ENCODE data around the gene ATOSB. TPM values are rescaled to one million over a fixed set of nuclear protein-coding genes. Genes with fewer than 3 reads are reported as not detected.
A peak's percentile ranks its signal among the peaks of the same experiment; 100 is the strongest.

The ATOSB gene
- total RNA-seq, 3 donors from 2014 or later: 32.3 to 35.0 (median 32.9) TPM

DNA sequence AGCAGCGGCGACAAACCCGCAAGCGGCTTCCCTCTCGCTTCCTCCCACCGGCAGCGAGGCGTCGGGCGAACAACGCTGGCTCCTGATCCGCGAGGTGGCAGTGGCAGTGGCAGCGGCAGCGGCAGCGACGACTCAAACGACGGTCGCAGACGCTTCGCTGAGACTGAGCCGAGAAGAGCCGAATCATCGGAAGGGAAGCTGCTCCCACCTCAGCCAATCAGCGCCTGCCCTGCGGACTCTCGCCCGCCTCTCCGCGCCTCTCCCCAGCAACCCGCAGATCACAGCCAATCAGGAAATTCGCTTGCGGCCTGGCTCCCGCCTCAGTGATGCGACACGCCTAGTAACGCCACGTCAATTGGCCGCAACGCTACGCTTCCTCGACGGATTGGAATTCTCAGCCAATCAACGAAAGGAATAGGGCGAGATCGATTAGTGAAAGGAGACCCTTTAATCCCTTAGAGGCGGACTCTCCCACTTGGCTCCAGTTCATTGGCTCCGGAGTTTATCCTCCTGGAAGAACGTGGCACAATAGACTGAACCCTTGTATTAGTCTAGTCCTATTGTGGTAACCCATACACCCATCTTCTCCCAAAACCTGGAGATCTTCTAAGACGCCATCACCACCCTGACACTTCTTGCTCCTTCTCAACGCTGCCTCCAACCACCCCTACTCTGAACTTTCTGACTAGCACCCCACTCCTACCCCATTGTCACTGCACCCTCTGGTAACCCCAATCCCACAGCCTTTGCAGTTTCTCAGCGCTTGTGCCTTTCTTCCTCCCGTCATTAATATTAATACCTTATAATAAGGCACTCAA, 43.0 kb downstream of the ATOSB start, which contains the start of gene VCP:
TSS of gene VCP (minus strand) at position 165 of the 818 bp plus-strand sequence. CDS start 272 bp downstream, outside the sequence.
- Histone ChIP-seq H3K4me3 (peak within 1 kb of the TSS; percentile 100), H3K36me3 (ENCODE audit: low read depth) (no peaks in the 10 kb centered on the region)
- intact Hi-C loops (cut with DNase I, micrococcal nuclease): no loop called here

DNA sequence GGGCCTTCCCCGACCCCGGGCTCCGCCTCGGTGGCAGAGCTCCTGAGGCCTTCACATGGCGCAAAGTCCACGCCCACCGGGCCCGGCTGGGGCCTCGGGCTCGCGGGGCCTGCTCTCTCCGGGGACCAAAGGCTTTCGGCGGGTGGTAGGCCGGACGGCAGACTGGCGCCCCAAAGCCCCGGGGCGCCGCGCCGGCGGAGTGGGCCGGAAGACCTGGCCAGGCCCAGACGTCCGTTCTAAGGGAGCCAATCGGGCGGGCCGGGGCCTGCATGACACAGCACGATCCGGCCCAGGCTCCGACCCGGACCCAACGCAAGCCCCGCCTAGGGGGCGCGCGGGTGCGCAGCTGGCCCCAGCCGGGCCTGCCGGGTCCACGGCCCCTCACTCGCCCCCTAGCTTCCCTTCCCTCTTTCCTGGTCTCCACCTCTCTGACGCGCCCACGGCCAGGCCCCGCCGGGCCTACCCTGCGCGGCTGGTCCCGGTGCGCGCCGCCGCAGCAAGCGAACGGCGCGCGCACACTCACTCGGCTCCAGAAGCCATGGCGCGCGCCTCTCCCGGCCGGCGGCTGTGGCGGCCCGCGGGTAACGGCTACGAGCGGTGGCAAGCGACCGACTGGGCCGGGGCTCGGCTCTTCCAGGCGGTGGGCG, 43.7 kb downstream of the ATOSB start:
- Histone ChIP-seq H3K9me3 (no peaks in the 10 kb centered on the region), H3K4me3 (peak overlapping the region; percentile 100), H3K36me3 (ENCODE audit: low read depth) (no peaks in the 10 kb centered on the region), H3K4me1 (ENCODE audit: low read depth) (peaks cover 20% of the 10 kb centered on the region)
- peak; percentile 84 to 91 (median 87) for DNase-seq
- TF ChIP-seq, protein P1, sequence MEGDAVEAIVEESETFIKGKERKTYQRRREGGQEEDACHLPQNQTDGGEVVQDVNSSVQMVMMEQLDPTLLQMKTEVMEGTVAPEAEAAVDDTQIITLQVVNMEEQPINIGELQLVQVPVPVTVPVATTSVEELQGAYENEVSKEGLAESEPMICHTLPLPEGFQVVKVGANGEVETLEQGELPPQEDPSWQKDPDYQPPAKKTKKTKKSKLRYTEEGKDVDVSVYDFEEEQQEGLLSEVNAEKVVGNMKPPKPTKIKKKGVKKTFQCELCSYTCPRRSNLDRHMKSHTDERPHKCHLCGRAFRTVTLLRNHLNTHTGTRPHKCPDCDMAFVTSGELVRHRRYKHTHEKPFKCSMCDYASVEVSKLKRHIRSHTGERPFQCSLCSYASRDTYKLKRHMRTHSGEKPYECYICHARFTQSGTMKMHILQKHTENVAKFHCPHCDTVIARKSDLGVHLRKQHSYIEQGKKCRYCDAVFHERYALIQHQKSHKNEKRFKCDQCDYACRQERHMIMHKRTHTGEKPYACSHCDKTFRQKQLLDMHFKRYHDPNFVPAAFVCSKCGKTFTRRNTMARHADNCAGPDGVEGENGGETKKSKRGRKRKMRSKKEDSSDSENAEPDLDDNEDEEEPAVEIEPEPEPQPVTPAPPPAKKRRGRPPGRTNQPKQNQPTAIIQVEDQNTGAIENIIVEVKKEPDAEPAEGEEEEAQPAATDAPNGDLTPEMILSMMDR (IDR thresholded peaks at IDR 0.05): no peak
- ATAC-seq: peak; percentile 81
- intact Hi-C loops (cut with DNase I, micrococcal nuclease): no loop called here

More for the DNA sequence above, 43.0 kb downstream of the ATOSB start, which contains the start of gene VCP:
- Histone ChIP-seq H3K4me1 (ENCODE audit: low read depth) (peaks cover 20% of the 10 kb centered on the region), H3K9me3 (no peaks in the 10 kb centered on the region)
- TF ChIP-seq, protein P1 (IDR thresholded peaks at IDR 0.05): no peak
- peak; percentile 96 to 99 (median 97) for DNase-seq
- ATAC-seq: peak; percentile 95

DNA sequence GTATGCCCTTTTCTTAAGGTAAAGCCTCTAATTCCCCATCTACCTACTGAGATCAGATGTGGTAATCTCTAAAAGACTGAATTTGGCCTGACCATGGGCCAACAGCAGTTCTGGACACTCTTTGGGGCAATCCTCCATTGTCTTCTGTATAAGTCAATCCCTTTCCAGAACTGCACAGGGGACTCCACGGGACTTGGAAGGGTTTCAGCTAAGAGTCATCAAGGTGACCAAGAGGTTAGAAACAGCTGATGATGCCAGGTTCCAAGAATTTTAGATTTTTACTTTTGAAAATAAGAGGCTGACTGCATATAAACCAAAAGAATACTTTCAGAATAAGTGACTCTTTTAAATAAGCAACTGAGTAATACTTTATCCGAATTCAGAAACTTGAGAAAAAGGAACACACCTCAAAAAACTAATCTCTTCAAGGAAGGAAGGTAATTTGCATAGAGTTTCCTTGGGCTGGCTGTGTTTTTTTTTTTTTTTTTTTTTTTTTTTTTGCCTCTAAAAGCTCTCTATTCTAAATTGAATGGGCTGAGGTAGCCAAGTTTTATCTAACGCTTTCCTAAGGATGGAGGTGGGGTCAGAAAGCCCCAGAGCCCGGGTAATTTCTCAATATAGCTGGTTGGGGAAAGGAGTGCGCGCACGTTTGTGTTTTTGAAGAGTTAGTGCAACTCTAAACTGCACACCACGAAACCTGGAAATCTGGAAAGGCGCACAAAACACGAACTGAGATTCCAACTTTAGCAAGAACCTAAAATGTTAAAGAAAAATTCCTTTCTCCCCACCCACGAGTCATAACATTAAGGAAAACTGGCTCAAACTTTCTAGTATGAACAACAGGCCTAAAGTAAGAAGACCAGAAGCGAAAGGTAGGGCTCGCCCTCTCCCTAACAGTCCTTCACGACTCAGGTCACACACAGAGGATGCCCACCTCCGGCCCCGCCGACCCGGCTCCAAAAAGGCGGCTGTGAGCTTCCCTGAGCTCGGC, 44.5 kb downstream of the ATOSB start:
- Histone ChIP-seq H3K9me3 (no peaks in the 10 kb centered on the region), H3K4me1 (ENCODE audit: low read depth) (peaks cover 20% of the 10 kb centered on the region), H3K4me3 (peak overlapping the region; percentile 100), H3K36me3 (ENCODE audit: low read depth) (no peaks in the 10 kb centered on the region)
- DNase-seq: no peak
- no peak for ATAC-seq
- intact Hi-C loops (cut with DNase I, micrococcal nuclease): no loop called here
- TF ChIP-seq, protein P1 (IDR thresholded peaks at IDR 0.05): no peak

DNA sequence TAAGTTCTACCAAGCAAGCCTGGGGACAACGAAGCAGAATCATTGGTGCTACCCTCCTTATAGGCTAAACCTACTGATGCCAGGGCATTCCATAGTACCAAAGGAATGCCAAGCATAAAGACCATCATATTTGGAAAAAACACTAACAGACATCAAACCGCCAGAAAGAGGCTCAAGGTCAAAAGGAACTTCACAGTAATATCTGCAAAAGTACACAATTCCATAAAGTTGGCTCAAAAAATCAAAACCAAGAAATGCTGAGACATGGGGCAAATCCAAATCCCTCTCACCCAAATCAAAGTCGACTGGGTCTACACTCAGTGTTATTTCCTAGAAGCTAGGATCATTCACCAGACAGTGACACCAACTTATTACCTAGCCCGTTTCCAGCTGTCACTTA, 46.6 kb downstream of the ATOSB start:
- TF ChIP-seq, protein P1 (IDR thresholded peaks at IDR 0.05): no peak
- ATAC-seq (no peak), DNase-seq (no peak)
- Histone ChIP-seq H3K9me3 (no peaks in the 10 kb centered on the region), H3K36me3 (ENCODE audit: low read depth) (peaks cover 8% of the 10 kb centered on the region), H3K4me3 (no peak overlapping the region), H3K4me1 (ENCODE audit: low read depth) (peaks cover 20% of the 10 kb centered on the region)
- intact Hi-C loops (cut with DNase I, micrococcal nuclease): no loop called here

DNA sequence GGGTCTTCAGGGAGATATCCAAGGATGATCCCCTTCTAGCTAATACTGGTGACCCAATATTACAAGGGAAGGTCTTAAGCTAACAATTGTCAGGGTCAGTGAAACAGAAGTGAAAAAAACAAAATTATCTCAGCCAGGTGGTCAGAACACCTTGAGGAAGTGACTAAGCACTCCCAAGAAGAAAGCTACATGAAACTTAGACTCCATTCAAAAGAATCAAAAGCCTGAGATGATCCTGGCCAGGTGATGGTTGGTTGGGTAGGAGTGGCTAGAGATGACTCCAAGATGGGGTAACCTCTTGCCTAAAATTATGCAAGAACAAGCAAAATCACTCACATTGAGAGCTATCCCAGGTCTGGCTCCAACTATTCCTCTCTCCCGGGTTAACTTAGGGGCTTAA, 48.6 kb downstream of the ATOSB start:
- intact Hi-C loops (cut with DNase I, micrococcal nuclease): no loop called here
- peaks cover 27% of the 10 kb centered on the region for H3K36me3 ChIP-seq (ENCODE audit: low read depth)
- DNase-seq (no peak), ATAC-seq (no peak)
- no peaks in the 10 kb centered on the region for H3K9me3 ChIP-seq
- H3K4me3 ChIP-seq: no peak overlapping the region
- H3K4me1 ChIP-seq (ENCODE audit: low read depth): peaks cover 20% of the 10 kb centered on the region
- TF ChIP-seq, protein P1 (IDR thresholded peaks at IDR 0.05): no peak

Data from mucosa of descending colon (tissue), 3 donors.